Spleen (tissue), 11 donors: ENCODE measurements around the gene TRIM2. TPM values are rescaled to one million over a fixed set of nuclear protein-coding genes. Genes with fewer than 3 reads are reported as not detected.

Source experiments
- DNase-seq: peaks from one replicate; pipeline ENCODE4 v3.0.0-alpha.2; 2020
- H3K27ac ChIP-seq, 8 donors: fragments of 200-600 bp; sonication (generic) in 7 of 8; 1 replicate in 4 of 8; 2 replicates in 4 of 8; pipeline versions ENCODE4 v1.5.0 to v1.8.0; 2016 to 2021; ENCODE audit warnings: inconsistent platforms in 4 of 8, mild to moderate bottlenecking in 4 of 8, moderate library complexity in 1 of 8
- H3K27me3 ChIP-seq, 7 donors: fragments of 200-600 bp; sonication (generic) in 6 of 7; replicated peaks in 1 of 7; 1 replicate in 4 of 7; 2 replicates in 3 of 7; pipeline versions ENCODE4 v1.5.0 to v1.8.0; 2016 to 2021; ENCODE audit warnings: inconsistent platforms in 3 of 7, mild to moderate bottlenecking in 1 of 7
- H3K36me3 ChIP-seq, 6 donors: fragments of 200-600 bp; sonication (generic) in 5 of 6; 1 replicate in 4 of 6; 2 replicates in 2 of 6; pipeline versions ENCODE4 v1.5.0 to v1.8.0; 2016 to 2021; ENCODE audit warnings: inconsistent platforms in 2 of 6
- H3K4me1 ChIP-seq, 6 donors: fragments of 200-600 bp; sonication (generic) in 5 of 6; 1 replicate in 3 of 6; 2 replicates in 3 of 6; pipeline versions ENCODE4 v1.5.0 to v1.8.0; 2016 to 2021; ENCODE audit warnings: inconsistent platforms in 3 of 6
- H3K4me3 ChIP-seq, 8 donors: fragments of 200-600 bp; sonication (generic) in 7 of 8; 1 replicate in 4 of 8; 2 replicates in 4 of 8; pipeline versions ENCODE4 v1.5.0 to v1.8.0; 2016 to 2021; ENCODE audit warnings: inconsistent platforms in 4 of 8, mild to moderate bottlenecking in 4 of 8, moderate library complexity in 2 of 8
- H3K9me3 ChIP-seq, 8 donors: fragments of 200-600 bp; sonication (generic) in 7 of 8; 1 replicate in 4 of 8; 2 replicates in 4 of 8; pipeline versions ENCODE4 v1.5.0 to v1.8.0; 2016 to 2021; ENCODE audit warnings: inconsistent platforms in 4 of 8
- POLR2A ChIP-seq, 3 donors: fragments of 450-650 bp; IDR thresholded peaks; one replicate each; pipeline ENCODE4 v1.5.1; 2017; ENCODE audit warnings: antibody characterized with exemption in 3 of 3, mild to moderate bottlenecking in 1 of 3
- POLR2AphosphoS5 ChIP-seq, 3 donors: sonication (generic); formaldehyde crosslinking; IDR thresholded peaks; one replicate each; pipeline ENCODE4 v1.5.1; 2017; ENCODE audit warnings: antibody characterized with exemption in 3 of 3
- WGBS, 5 donors: extraction: QIAGEN DNeasy Blood & Tissue Kit in 3 of 5; methylation state at CpG; one replicate each; pipeline versions ENCODE4 v1.1.5 to v1.1.7; 2013 to 2018; 5-methylcytosine and 5-hydroxymethylcytosine counted together
- intact Hi-C: fragments of 100-400 bp; cut with DNase I; formaldehyde crosslinking; loops from one replicate; pipeline ENCODE4 v1.15.0; 2023; ENCODE audit warnings: low total_unique reads
- polyA plus RNA-seq, 3 donors: library from polyadenylated mRNA; stranded (reverse); fragments of 200-250 nt; gene quantifications; one replicate each; pipeline ENCODE4 v1.2.1, GENCODE V29; 2013
- total RNA-seq, 7 donors: library from RNA; depleted of rRNA in 3 of 7; stranded (reverse); fragments of >200 nt in 3 of 7; fragmentation: NEBNext Ultra II Directional in 4 of 7; extraction: Animal tissue kit (Norgen Biotek cat#: 25700) in 4 of 7; gene quantifications; one replicate each; pipeline versions ENCODE4 v1.1.0 to v1.2.1, GENCODE V29; 2016 to 2021
- TF ChIP-seq, protein P1 (sequence below), 11 experiments: fragments of 200-600 bp in 7 of 11; fragments of 450-650 bp in 4 of 11; sonication (generic) in 4 of 11; IDR thresholded peaks in 8 of 11; conservative IDR thresholded peaks in 3 of 11; 1 replicate in 7 of 11; 2 replicates in 4 of 11; pipeline versions ENCODE4 v1.4.0 to v1.8.0; 2016 to 2021; ENCODE audit warnings: antibody characterized with exemption in 11 of 11, inconsistent platforms in 4 of 11, mild to moderate bottlenecking in 1 of 11
- donor health status: healthy with polysubstance abuse.
- donor health status: DM: no; HTN: no; CAD: no; lungs with moderate emphysema.
- donor health status: DM: no; HTN: no; CAD: no.
- donor health status: Bipolar disorder and iron deficiency.
- donor health status: healthy.
- donor health status: DM: no; HTN: no; CAD: no.
- donor health status: DM: yes; HTN: yes; CAD: no.

TRIM2 gene
- total and polyA plus RNA-seq, 10 donors, result 3.2 to 77.9 (median 45.3) TPM

- Histone ChIP-seq H3K9me3 (no peaks in the 10 kb centered on the region), H3K27me3 (no peaks in the 10 kb centered on the region), H3K4me3 (no peak overlapping the region), H3K27ac (no peak overlapping the region), H3K4me1 (no peaks in the 10 kb centered on the region), H3K36me3 (peaks cover 0 to 21% (median 2%) of the 10 kb centered on the region in 6 donors)
- no peak for DNase-seq
- intact Hi-C loops, result no loop called here
- TF ChIP-seq, protein P1, sequence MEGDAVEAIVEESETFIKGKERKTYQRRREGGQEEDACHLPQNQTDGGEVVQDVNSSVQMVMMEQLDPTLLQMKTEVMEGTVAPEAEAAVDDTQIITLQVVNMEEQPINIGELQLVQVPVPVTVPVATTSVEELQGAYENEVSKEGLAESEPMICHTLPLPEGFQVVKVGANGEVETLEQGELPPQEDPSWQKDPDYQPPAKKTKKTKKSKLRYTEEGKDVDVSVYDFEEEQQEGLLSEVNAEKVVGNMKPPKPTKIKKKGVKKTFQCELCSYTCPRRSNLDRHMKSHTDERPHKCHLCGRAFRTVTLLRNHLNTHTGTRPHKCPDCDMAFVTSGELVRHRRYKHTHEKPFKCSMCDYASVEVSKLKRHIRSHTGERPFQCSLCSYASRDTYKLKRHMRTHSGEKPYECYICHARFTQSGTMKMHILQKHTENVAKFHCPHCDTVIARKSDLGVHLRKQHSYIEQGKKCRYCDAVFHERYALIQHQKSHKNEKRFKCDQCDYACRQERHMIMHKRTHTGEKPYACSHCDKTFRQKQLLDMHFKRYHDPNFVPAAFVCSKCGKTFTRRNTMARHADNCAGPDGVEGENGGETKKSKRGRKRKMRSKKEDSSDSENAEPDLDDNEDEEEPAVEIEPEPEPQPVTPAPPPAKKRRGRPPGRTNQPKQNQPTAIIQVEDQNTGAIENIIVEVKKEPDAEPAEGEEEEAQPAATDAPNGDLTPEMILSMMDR (IDR thresholded peaks at IDR 0.05 in 8 of 11, conservative IDR thresholded peaks at IDR 0.05 in 3 of 11), result no peak
- TF ChIP-seq POLR2A (IDR thresholded peaks at IDR 0.05) (no peak), POLR2AphosphoS5 (IDR thresholded peaks at IDR 0.05) (no peak)
- 94 to 99% (median 97%) methylated on average over 11 of the region's 11 CpGs for WGBS, 5 donors
Measured at GRCh38 chr4:153326513-153326912, 122.3 kb downstream of the TRIM2 start.

GRCh38 chr4:153327247-153327646 is 123.0 kb downstream of the TRIM2 start:
- Histone ChIP-seq H3K4me1 (no peaks in the 10 kb centered on the region), H3K36me3 (peaks cover 0 to 21% (median 2%) of the 10 kb centered on the region in 6 donors), H3K9me3 (no peaks in the 10 kb centered on the region), H3K27ac (no peak overlapping the region), H3K4me3 (no peak overlapping the region), H3K27me3 (no peaks in the 10 kb centered on the region)
- WGBS, 5 donors, result 45 to 70% (median 63%) methylated on average over 1 of the region's 1 CpG
- TF ChIP-seq, protein P1 (IDR thresholded peaks at IDR 0.05 in 8 of 11, conservative IDR thresholded peaks at IDR 0.05 in 3 of 11), result no peak
- TF ChIP-seq POLR2A (IDR thresholded peaks at IDR 0.05), result no peak
- no peak for TF ChIP-seq POLR2AphosphoS5 (IDR thresholded peaks at IDR 0.05)
- intact Hi-C loops, result no loop called here
- DNase-seq, result no peak

GRCh38 chr4:153332936-153333335 is 128.7 kb downstream of the TRIM2 start:
- peaks cover 0 to 6% (median under 1%) of the 10 kb centered on the region in 6 donors for H3K4me1 ChIP-seq
- intact Hi-C loops, result no loop called here
- peaks cover 0 to 12% (median 0%) of the 10 kb centered on the region in 6 donors for H3K36me3 ChIP-seq
- no peak overlapping the region for H3K27ac ChIP-seq
- TF ChIP-seq POLR2A (IDR thresholded peaks at IDR 0.05), result no peak
- TF ChIP-seq, protein P1 (IDR thresholded peaks at IDR 0.05 in 8 of 11, conservative IDR thresholded peaks at IDR 0.05 in 3 of 11), result no peak
- no peak for TF ChIP-seq POLR2AphosphoS5 (IDR thresholded peaks at IDR 0.05)
- H3K4me3 ChIP-seq, result no peak overlapping the region
- no peaks in the 10 kb centered on the region for H3K9me3 ChIP-seq
- DNase-seq, result no peak
- WGBS, 5 donors, result 91 to 98% (median 95%) methylated on average over 2 of the region's 2 CpGs
- no peaks in the 10 kb centered on the region for H3K27me3 ChIP-seq

DNA sequence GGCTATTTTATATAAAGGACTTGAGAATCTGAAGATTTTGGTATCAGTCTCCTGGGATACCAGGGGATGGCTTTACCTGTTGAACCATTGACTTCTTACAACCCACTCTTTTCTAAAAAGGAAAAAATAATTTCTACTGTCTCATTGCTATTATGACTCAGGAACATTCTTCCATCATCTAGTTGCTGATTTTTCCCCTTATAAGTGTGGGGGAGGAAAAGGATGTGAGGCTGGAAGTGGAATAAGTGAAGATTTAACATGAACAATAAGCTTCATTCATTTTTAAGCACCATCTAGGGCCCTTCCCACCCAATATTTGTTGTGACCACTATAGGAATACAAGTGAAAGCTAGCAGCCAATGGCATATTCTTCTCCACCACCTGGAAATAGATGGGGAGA is 129.6 kb downstream of the TRIM2 start:
- Histone ChIP-seq H3K36me3 (peaks cover 0 to 12% (median 0%) of the 10 kb centered on the region in 6 donors), H3K4me3 (no peak overlapping the region), H3K27ac (no peak overlapping the region), H3K4me1 (peaks cover 0 to 12% (median 2%) of the 10 kb centered on the region in 6 donors), H3K9me3 (no peaks in the 10 kb centered on the region), H3K27me3 (no peaks in the 10 kb centered on the region)
- DNase-seq, result no peak
- TF ChIP-seq POLR2AphosphoS5 (IDR thresholded peaks at IDR 0.05) (no peak), POLR2A (IDR thresholded peaks at IDR 0.05) (no peak)
- TF ChIP-seq, protein P1 (IDR thresholded peaks at IDR 0.05 in 8 of 11, conservative IDR thresholded peaks at IDR 0.05 in 3 of 11), result no peak
- intact Hi-C loops, result no loop called here
